Coronary artery (tissue), 2 donors: ENCODE measurements around the gene PAPPA.
A peak's percentile ranks its signal among the peaks of the same experiment; 100 is the strongest.

Experiments
- DNase-seq: peaks from one replicate; pipeline ENCODE4 v3.0.0-alpha.2; 2017; ENCODE audit warnings: low spot score
- H3K27ac ChIP-seq, 2 donors: fragments of 200-600 bp; sonication (generic); one replicate each; pipeline ENCODE4 v1.5.1; 2016 to 2019
- H3K4me3 ChIP-seq: fragments of 200-600 bp; sonication (generic); 2 replicates; pipeline ENCODE4 v1.5.1; 2016; ENCODE audit warnings: mild to moderate bottlenecking, moderate library complexity
- CTCF ChIP-seq: fragments of 200-600 bp; sonication (generic); IDR thresholded peaks from one replicate; pipeline ENCODE4 v1.5.1; 2019; ENCODE audit warnings: antibody characterized with exemption

Gene PAPPA

GRCh38 chr9:116360989-116361388 lies 207.4 kb downstream of the PAPPA start:
- no peak overlapping the region for H3K4me3 ChIP-seq
- H3K27ac ChIP-seq, result no peak overlapping the region
- DNase-seq, result no peak
- no peak for TF ChIP-seq CTCF

- no peak for TF ChIP-seq CTCF
- DNase-seq, result no peak
Measured at GRCh38 chr9:116361547-116361946, 208.0 kb downstream of the PAPPA start.

GRCh38 chr9:116362493-116362892 lies 208.9 kb downstream of the PAPPA start:
- Histone ChIP-seq H3K27ac (no peak overlapping the region), H3K4me3 (no peak overlapping the region)
- no peak for DNase-seq
- no peak for TF ChIP-seq CTCF

More at GRCh38 chr9:116361547-116361946, 208.0 kb downstream of the PAPPA start:
- Histone ChIP-seq H3K4me3 (no peak overlapping the region), H3K27ac (no peak overlapping the region)

GRCh38 chr9:116365056-116365471 lies 211.5 kb downstream of the PAPPA start:
- DNase-seq, result no peak
- H3K4me3 ChIP-seq, result peak overlapping the region; percentile 45
- H3K27ac ChIP-seq, result peak overlapping the region in 1 of 2 donors; percentile 60
- no peak for TF ChIP-seq CTCF

- no peak for DNase-seq
- Histone ChIP-seq H3K4me3 (no peak overlapping the region), H3K27ac (no peak overlapping the region)
- TF ChIP-seq CTCF, result no peak
Measured at GRCh38 chr9:116366241-116366640, 212.7 kb downstream of the PAPPA start.

- DNase-seq, result no peak
- H3K4me3 ChIP-seq, result no peak overlapping the region
- TF ChIP-seq CTCF, result no peak
- no peak overlapping the region for H3K27ac ChIP-seq
Measured at GRCh38 chr9:116368680-116369079, 215.1 kb downstream of the PAPPA start.

- no peak overlapping the region for H3K27ac ChIP-seq
- DNase-seq, result no peak
- no peak for TF ChIP-seq CTCF
- H3K4me3 ChIP-seq, result no peak overlapping the region
Measured at GRCh38 chr9:116369706-116370105, 216.1 kb downstream of the PAPPA start.
